ENCODE measurements around the gene TMEM161B. TPM values are rescaled to one million over a fixed set of nuclear protein-coding genes. Genes with fewer than 3 reads are reported as not detected.
A peak's percentile ranks its signal among the peaks of the same experiment; 100 is the strongest.
"Not testable (repeated sequence)": the region's sequence is repeated elsewhere in the genome, so short reads cannot be mapped to it uniquely, and the experiment has no call there.

Gene TMEM161B
- total and polyA plus RNA-seq, 2 of the 13 experiments (the other 11 are each of a cell fraction or from before 2014, with no cell fraction given) = 15.0 to 22.1 TPM

DNA sequence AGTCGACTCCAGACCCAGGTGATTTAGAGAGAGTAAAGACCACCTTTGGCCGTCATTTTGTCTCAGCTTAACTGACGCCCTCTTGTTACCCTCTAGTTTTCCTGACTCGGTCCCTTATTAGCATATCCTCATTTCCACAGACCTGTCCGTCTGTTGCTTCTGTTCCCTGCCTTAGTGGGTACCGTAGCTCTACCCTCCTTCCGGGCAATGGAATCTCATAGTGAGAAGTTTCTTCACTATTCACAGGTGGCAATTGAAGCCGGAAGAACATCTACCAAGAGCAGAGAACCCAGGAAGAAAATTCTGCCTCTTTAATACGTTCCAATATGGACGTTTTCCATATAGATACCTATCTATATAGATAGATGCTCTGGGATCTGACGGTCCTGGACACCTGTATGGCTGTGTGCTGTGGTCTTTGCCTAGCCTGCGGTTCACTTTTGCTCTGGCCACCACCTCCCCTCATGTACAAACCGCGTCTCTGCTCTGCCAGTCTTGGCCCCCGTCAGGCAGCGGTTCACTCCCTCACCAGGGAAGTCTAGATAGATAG lies 652 bp upstream of the TMEM161B start:
- Histone ChIP-seq H3K27ac (ENCODE audit: extremely low read length, insufficient read depth, low read length) (peak overlapping the region; percentile 82), H3K4me3 (replicated peaks in 1 of 3; ENCODE audit: insufficient read depth in 1 of 3, low read depth in 2 of 3, low read length in 3 of 3) (peak overlapping the region; percentile 71 to 96 (median 93)), H3K9me3 (ENCODE audit: low read length) (peaks cover 6% of the 10 kb centered on the region; the same call in 1 of the 2 replicates), H2AFZ (ENCODE audit: low read length) (peak overlapping the region; percentile 95), H3K4me2 (ENCODE audit: low read depth, low read length) (peak overlapping the region; percentile 75), H3K9ac (ENCODE audit: insufficient read depth, low read depth, low read length) (peak overlapping the region; percentile 92), H3K36me3 (replicated peaks in 1 of 2; ENCODE audit: control insufficient read depth in 1 of 2, insufficient read depth in 2 of 2, low read length in 2 of 2) (peaks cover 2 to 3% of the 10 kb centered on the region in 2 experiments; a peak in 2 of 5 replicates), H3K27me3 (ENCODE audit: control insufficient read depth in 1 of 2, insufficient read depth in 2 of 2, low read length in 2 of 2) (no peaks in the 10 kb centered on the region; a peak in 1 of 5 replicates), H3K79me2 (ENCODE audit: insufficient read depth, low read length) (peaks cover 54% of the 10 kb centered on the region), H4K20me1 (ENCODE audit: insufficient read depth, low read length) (no peaks in the 10 kb centered on the region), H3K4me1 (ENCODE audit: insufficient read depth, low read length) (peaks cover 30% of the 10 kb centered on the region)
- FAIRE-seq = no peak
- CTCF ChIA-PET (ENCODE audit: low intra/inter-chr PET ratio, low total read pairs) = no interaction called here
- 0 out of 2 replicates have a peak, but pooled peaks have one; percentile 3 for TF ChIP-seq ZNF792 (CRISPR knock-in tag; IDR thresholded peaks at IDR 0.05)
- TF ChIP-seq HNRNPK (IDR thresholded peaks at IDR 0.05; ENCODE audit: low read depth, low read length, poor library complexity, severe bottlenecking) = peak; percentile 30
- TF ChIP-seq POLR2A (IDR thresholded peaks at IDR 0.05; ENCODE audit: insufficient read depth in 1 of 2, low read depth in 2 of 2, low read length in 2 of 2) = 0 out of 4 replicates have a peak, but pooled peaks of 1 of the 2 experiments have one; percentile 4
- no peak for TF ChIP-seq LCORL (IDR thresholded peaks at IDR 0.05)
- peak; percentile 3; the same call in 1 of the 2 replicates for TF ChIP-seq LCORL (CRISPR knock-in tag; IDR thresholded peaks at IDR 0.05)
- TF ChIP-seq CEBPG (CRISPR knock-in tag; IDR thresholded peaks at IDR 0.05) = no peak
- TF ChIP-seq BHLHE40 (IDR thresholded peaks at IDR 0.05; ENCODE audit: low read length) = no peak
- POLR2A ChIA-PET = interaction anchor here (0.6 to 1.7 kb wide), 2 partner anchors 96 to 215 kb away, joined by 3 to 6 read pairs; no protein-coding TSS in a partner anchor
- peak; percentile 6 for DNase-seq (ENCODE audit: low spot score)
- TSS peak; percentile 51 for BruUV-seq (replicated peaks)
- peak; percentile 52 for ATAC-seq
- 2% methylated on average over 15 of the region's 16 CpGs for whole genome bisulfite sequencing (ENCODE audit: low lambda C conversion rate)
- intact Hi-C loops (cut with micrococcal nuclease; ENCODE audit: unreplicated experiment) (loop anchor here (10.0 kb wide), 1 partner anchor 124 kb away; no protein-coding TSS in a partner anchor), in situ Hi-C loops (cut with HindIII; ENCODE audit: extremely low pct_ligation_motif_present, low pct_unique_long_range_greater_than_20kb) (loop anchor here (5.0 kb wide), 1 partner anchor 127 kb away; no protein-coding TSS in a partner anchor)

DNA sequence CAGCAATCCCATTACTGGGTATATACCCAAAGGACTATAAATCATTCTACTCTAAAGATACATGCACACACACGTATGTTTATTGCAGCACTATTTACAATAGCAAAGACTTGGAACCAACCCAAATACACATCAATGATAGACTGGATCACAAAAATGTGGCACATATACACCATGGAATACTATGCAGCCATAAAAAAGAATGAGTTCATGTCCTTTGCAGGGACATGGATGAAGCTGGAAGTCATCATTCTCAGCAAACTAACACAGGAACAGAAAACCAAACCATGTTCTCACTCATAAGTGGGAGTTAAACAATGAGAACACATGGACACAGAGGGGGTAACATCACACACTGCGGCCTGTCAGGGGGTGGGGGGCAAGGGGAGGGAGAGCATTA lies 4.1 kb downstream of the TMEM161B start:
- intact Hi-C loops (cut with micrococcal nuclease; ENCODE audit: unreplicated experiment) = loop anchor here (10.0 kb wide), 1 partner anchor 120 kb away; no protein-coding TSS in a partner anchor
- H3K4me2 ChIP-seq (ENCODE audit: low read depth, low read length); H3K27me3 ChIP-seq (ENCODE audit: control insufficient read depth in 1 of 2, insufficient read depth in 2 of 2, low read length in 2 of 2); BruUV-seq (replicated peaks); H3K27ac ChIP-seq (ENCODE audit: extremely low read length, insufficient read depth, low read length); POLR2A ChIA-PET; H4K20me1 ChIP-seq (ENCODE audit: insufficient read depth, low read length); in situ Hi-C loops (cut with HindIII; ENCODE audit: extremely low pct_ligation_motif_present, low pct_unique_long_range_greater_than_20kb); H3K9ac ChIP-seq (ENCODE audit: insufficient read depth, low read depth, low read length); CTCF ChIA-PET (ENCODE audit: low intra/inter-chr PET ratio, low total read pairs); H3K9me3 ChIP-seq (ENCODE audit: low read length); ATAC-seq; H2AFZ ChIP-seq (ENCODE audit: low read length); FAIRE-seq; DNase-seq (ENCODE audit: low spot score); H3K4me3 ChIP-seq (replicated peaks in 1 of 3; ENCODE audit: insufficient read depth in 1 of 3, low read depth in 2 of 3, low read length in 3 of 3); H3K36me3 ChIP-seq (replicated peaks in 1 of 2; ENCODE audit: control insufficient read depth in 1 of 2, insufficient read depth in 2 of 2, low read length in 2 of 2): not testable (repeated sequence)
- 98% methylated on average over 2 of the region's 2 CpGs for WGBS (ENCODE audit: low lambda C conversion rate)
- H3K79me2 ChIP-seq (ENCODE audit: insufficient read depth, low read length) = peaks cover 84% of the 10 kb centered on the region
- peaks cover 17% of the 10 kb centered on the region for H3K4me1 ChIP-seq (ENCODE audit: insufficient read depth, low read length)

All from HepG2 (cell line).